ENCODE measurements around the gene KIF21B.
"Not testable (repeated sequence)": the region's sequence is repeated elsewhere in the genome, so short reads cannot be mapped to it uniquely, and the experiment has no call there.

Gene KIF21B

DNA sequence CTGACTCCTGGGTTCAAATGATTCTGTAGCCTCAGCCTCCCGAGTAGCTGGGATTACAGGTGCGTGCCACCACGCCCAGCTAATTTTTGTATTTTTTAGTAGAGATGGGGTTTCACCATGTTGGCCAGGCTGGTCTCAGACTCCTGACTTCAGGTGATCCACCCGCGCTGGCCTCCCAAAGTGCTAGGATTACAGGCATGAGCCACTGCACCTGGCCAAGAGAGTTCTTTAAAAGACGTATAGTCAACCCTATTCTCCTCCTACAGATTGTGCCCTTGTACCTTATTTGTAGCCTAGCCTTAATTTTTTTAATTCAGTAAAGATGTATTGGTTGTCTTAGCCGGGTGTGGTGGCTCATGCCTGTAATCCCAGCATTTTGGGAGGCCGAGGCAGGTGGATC lies 93.2 kb downstream of the KIF21B start:
- not testable (repeated sequence) for DNase-seq

DNA sequence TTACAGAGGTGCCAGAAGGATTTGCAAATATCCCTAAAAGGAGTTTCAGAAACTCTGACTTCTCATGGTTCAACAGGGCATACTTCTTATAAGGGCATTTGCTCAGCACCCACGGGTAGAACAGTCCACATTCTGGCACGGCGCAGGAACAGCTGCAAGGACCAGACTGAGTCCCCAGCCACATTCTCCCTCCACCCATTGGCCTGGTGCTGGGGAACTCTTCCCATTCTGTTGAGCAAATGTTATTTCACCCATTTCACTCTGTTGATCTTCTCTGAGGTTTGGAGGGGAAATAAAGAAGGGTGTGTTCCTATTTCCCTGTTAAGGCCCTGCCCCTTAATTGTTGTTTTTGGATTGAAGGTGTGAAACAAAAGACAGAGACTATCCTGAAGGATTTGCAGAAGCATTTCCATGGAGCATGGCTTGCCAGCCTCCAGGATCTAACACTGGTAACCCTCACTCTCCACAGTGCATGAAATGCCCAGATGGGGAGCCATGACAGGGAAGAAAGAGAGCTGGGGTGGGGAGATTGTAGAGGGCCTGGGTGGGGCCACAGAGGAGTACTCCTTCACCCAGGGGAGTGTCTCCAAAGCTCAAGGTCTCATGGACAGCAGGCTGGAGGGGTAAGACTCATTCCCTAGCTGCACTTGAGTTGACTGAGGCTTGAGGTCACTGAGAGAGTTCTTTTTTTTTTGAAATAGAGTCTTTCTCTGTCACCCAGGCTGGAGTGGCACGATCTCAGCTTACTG lies 93.8 kb downstream of the KIF21B start:
- no peak for DNase-seq

DNA sequence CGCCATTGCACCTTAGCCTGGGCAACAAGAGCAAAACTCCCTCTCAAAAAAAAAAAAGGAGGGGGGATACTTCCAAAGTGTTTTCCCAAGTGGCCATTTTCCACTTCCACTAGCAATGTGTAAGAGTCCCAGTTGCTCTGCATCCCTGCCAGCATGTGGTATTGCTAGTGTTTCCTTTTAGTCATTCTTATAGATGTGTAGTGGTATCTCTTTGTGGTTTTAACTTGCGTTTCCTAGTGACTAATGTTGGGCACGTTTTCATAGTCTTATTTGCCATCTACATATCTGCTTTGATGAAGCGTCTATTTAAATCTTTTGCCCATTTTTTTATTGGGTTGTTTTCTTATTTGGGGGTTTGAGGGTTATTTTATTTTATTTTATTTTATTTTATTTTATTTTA lies 97.7 kb downstream of the KIF21B start:
- DNase-seq = no peak

DNA sequence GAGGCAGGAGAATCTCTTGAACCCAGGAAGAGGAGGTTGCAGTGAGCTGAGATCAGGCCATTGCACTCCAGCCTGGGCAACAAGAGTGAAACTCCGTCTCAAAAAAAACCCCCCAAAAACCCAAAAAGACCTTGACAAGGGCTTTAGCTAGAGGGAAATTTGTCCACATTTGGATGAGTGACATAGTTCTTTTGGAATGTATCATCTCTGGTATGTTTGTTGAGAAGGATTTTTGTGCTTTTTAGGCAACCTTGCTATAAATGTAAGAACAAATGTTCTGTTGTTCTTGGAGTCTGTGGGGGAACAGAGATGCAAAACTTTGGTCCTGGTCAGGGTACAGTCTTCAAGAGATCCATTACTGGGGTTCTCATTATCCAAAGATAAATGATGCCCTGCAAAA lies 99.9 kb downstream of the KIF21B start:
- no peak for DNase-seq

DNA sequence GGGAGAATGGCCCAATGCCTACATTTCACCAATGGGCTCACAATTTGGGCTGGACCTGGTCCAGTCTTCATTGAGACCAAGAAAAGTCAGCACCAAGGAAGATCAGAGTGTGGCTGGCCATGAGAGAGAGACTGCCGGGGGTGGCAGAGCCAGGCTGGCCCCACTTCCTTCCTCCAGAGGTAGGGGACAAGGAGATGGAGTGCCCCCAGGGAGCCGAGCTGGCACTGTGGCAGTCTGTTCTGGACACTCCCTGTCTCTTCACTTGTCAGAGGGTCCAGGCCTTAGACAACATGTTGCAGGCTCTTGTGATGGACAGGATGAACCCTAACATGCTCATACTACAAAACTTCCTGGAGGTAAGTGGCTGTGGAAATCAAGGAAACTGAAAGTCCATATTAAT lies 101.1 kb downstream of the KIF21B start:
- no peak for DNase-seq

DNA sequence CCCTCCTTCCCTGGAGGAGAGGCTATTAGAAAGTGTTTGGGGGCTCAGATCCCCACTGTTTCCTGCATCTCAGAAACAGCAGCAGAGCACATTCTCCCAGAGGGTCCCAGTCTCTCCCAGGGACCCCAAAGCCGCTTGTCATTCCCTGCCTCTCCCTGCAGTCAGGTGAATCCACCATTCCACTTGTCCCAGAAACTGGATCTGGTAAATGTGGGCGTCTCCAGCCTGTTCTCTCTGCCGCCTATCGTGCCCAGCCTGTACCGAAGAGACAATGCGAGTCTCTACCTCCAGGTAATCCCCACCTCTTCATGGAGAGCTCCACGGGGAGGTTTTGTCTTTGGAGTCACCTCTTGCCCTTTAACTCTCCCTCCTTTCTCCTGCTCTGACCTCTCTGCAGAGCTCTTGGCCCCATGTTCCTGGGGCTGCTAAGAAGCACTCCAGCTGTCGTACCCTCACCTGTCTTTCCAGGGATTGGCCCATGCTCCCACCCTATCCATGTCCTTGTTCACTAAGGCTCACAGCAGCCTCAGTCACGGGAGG lies 101.9 kb downstream of the KIF21B start:
- no peak for DNase-seq

Data from NCI-H510A treated with DMSO at 0.1 percent for 48 hours (cell line).